HepG2 (cell line): Measurements from ENCODE around the gene FBXW12.

ENCODE experiments used
- CTCF ChIP-seq: sonication (generic); formaldehyde crosslinking; IDR thresholded peaks from 2 replicates; pipeline ENCODE4 v1.5.0; 2020; ENCODE audit warnings: mild to moderate bottlenecking, missing genetic modification reagents, moderate library complexity
- ETS1 ChIP-seq: sonication (generic); formaldehyde crosslinking; IDR thresholded peaks from 2 replicates; pipeline ENCODE4 v1.4.0; 2020; ENCODE audit warnings: missing genetic modification reagents
- ETV5 ChIP-seq: IDR thresholded peaks from 2 replicates; pipeline ENCODE4 v1.6.1; 2018; ENCODE audit warnings: missing biosample characterization, missing genetic modification reagents, inconsistent platforms, borderline replicate concordance
- HCFC1 ChIP-seq: fragments of 150-350 bp; IDR thresholded peaks from 2 replicates; pipeline ENCODE4 v1.6.1; 2014; ENCODE audit warnings: low read depth, low read length
- HDAC6 ChIP-seq: fragments of 200-600 bp; sonication (generic); IDR thresholded peaks from 2 replicates; pipeline ENCODE4 v1.7.0; 2017; ENCODE audit warnings: mild to moderate bottlenecking, antibody characterized with exemption, low read length, low read depth
- JUND ChIP-seq: sonication (generic); formaldehyde crosslinking; IDR thresholded peaks from 2 replicates; pipeline ENCODE4 v1.8.0; 2022; ENCODE audit warnings: mild to moderate bottlenecking, missing genetic modification reagents
- NAIF1 ChIP-seq: sonication (generic); formaldehyde crosslinking; IDR thresholded peaks from 2 replicates; pipeline ENCODE4 v1.5.0; 2020; ENCODE audit warnings: mild to moderate bottlenecking, missing genetic modification reagents, borderline replicate concordance
- RAD21 ChIP-seq: fragments of 450-650 bp; formaldehyde crosslinking; IDR thresholded peaks from 2 replicates; pipeline ENCODE4 v1.5.0; 2020; ENCODE audit warnings: mild to moderate bottlenecking
- RAD51 ChIP-seq: fragments of 450-650 bp; IDR thresholded peaks from 2 replicates; pipeline ENCODE4 v1.6.1; 2016; ENCODE audit warnings: borderline replicate concordance
- TF ChIP-seq, protein P1 (sequence below): sonication (generic); formaldehyde crosslinking; IDR thresholded peaks from 2 replicates; pipeline ENCODE4 v1.4.0; 2020; ENCODE audit warnings: missing genetic modification reagents, borderline replicate concordance
- TF ChIP-seq, protein P2 (sequence below): IDR thresholded peaks from 2 replicates; pipeline ENCODE4 v1.6.1; 2016; ENCODE audit warnings: control low read depth

DNA sequence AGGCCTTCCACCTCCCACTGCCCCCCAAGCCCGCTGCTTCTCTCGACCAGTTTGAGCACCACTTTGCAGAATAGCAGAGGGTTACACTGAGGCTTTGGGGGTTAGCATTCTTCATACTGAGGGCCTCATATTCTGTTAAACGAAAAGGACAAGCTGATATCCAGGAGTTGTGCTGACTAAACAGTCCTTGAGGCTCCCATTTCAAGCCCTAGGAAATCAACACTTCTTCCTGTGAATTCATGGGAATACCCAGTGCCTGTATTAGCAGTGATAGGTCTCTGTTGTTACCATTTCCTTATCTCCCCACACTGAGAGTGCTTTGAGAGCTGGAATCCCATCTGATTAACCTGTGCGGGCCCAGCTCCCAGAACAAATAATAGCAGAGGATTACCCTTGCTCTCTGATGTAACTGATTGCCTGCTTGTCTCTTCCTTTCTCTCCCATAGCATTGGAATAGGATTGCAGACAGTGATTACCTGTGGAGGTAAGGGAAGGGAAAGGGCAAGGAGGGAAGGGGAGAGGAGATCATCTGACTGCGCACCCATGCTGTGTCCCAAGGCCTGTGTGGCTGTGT, 930 bp downstream of the FBXW12 start:
- TF ChIP-seq RAD21 (CRISPR knock-in tag) (no peak), JUND (CRISPR knock-in tag) (no peak), NAIF1 (CRISPR knock-in tag) (no peak), CTCF (CRISPR knock-in tag) (no peak), HCFC1 (no peak), HDAC6 (no peak), ETS1 (CRISPR knock-in tag) (no peak), RAD51 (no peak), ETV5 (CRISPR knock-in tag) (no peak)
- TF ChIP-seq, protein P1, sequence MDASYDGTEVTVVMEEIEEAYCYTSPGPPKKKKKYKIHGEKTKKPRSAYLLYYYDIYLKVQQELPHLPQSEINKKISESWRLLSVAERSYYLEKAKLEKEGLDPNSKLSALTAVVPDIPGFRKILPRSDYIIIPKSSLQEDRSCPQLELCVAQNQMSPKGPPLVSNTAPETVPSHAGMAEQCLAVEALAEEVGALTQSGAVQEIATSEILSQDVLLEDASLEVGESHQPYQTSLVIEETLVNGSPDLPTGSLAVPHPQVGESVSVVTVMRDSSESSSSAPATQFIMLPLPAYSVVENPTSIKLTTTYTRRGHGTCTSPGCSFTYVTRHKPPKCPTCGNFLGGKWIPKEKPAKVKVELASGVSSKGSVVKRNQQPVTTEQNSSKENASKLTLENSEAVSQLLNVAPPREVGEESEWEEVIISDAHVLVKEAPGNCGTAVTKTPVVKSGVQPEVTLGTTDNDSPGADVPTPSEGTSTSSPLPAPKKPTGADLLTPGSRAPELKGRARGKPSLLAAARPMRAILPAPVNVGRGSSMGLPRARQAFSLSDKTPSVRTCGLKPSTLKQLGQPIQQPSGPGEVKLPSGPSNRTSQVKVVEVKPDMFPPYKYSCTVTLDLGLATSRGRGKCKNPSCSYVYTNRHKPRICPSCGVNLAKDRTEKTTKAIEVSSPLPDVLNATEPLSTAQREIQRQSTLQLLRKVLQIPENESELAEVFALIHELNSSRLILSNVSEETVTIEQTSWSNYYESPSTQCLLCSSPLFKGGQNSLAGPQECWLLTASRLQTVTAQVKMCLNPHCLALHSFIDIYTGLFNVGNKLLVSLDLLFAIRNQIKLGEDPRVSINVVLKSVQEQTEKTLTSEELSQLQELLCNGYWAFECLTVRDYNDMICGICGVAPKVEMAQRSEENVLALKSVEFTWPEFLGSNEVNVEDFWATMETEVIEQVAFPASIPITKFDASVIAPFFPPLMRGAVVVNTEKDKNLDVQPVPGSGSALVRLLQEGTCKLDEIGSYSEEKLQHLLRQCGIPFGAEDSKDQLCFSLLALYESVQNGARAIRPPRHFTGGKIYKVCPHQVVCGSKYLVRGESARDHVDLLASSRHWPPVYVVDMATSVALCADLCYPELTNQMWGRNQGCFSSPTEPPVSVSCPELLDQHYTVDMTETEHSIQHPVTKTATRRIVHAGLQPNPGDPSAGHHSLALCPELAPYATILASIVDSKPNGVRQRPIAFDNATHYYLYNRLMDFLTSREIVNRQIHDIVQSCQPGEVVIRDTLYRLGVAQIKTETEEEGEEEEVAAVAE, result no peak
- TF ChIP-seq, protein P2, sequence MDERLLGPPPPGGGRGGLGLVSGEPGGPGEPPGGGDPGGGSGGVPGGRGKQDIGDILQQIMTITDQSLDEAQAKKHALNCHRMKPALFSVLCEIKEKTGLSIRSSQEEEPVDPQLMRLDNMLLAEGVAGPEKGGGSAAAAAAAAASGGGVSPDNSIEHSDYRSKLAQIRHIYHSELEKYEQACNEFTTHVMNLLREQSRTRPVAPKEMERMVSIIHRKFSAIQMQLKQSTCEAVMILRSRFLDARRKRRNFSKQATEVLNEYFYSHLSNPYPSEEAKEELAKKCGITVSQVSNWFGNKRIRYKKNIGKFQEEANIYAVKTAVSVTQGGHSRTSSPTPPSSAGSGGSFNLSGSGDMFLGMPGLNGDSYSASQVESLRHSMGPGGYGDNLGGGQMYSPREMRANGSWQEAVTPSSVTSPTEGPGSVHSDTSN, result no peak
